ENCODE measurements around the gene SCAP. TPM values are rescaled to one million over a fixed set of nuclear protein-coding genes. Genes with fewer than 3 reads are reported as not detected.

The SCAP gene
- total and polyA plus RNA-seq, 2 of the 13 experiments (the other 11 are each of a cell fraction or from before 2014, with no cell fraction given) = 40.4 to 53.3 TPM

- TF ChIP-seq THRA (CRISPR knock-in tag; IDR thresholded peaks at IDR 0.05; ENCODE audit: borderline replicate concordance) (no peak), GLI4 (CRISPR knock-in tag; IDR thresholded peaks at IDR 0.05; ENCODE audit: borderline replicate concordance) (no peak), MAFF (IDR thresholded peaks at IDR 0.05; ENCODE audit: low read depth, low read length) (no peak), MAF1 (CRISPR knock-in tag; IDR thresholded peaks at IDR 0.05; ENCODE audit: borderline replicate concordance) (no peak), PATZ1 (CRISPR knock-in tag; IDR thresholded peaks at IDR 0.05) (no peak), ZNF234 (CRISPR knock-in tag; conservative IDR thresholded peaks at IDR 0.05) (no peak), CREB1 (IDR thresholded peaks at IDR 0.05) (no peak), CREB1 (CRISPR knock-in tag; IDR thresholded peaks at IDR 0.05) (no peak), NFKB2 (CRISPR knock-in tag; IDR thresholded peaks at IDR 0.05; ENCODE audit: borderline replicate concordance) (no peak; the same call in 1 of the 2 replicates), SMYD3 (CRISPR knock-in tag; IDR thresholded peaks at IDR 0.05) (no peak), SMARCC2 (IDR thresholded peaks at IDR 0.05) (no peak), ZNF274 (CRISPR knock-in tag; IDR thresholded peaks at IDR 0.05) (peak; percentile 69; the same call in 1 of the 2 replicates), NR3C1 (CRISPR knock-in tag; IDR thresholded peaks at IDR 0.05) (no peak), ZNF737 (CRISPR knock-in tag; IDR thresholded peaks at IDR 0.05; ENCODE audit: borderline replicate concordance) (no peak), THAP7 (CRISPR knock-in tag; IDR thresholded peaks at IDR 0.05) (no peak), ZNF136 (CRISPR knock-in tag; IDR thresholded peaks at IDR 0.05; ENCODE audit: low read depth) (no peak), ZNF180 (CRISPR knock-in tag; IDR thresholded peaks at IDR 0.05; ENCODE audit: borderline replicate concordance, low read depth) (no peak), ZNF24 (IDR thresholded peaks at IDR 0.05) (0 out of 2 replicates have a peak, but pooled peaks have one; percentile 8), KDM3A (CRISPR knock-in tag; IDR thresholded peaks at IDR 0.05; ENCODE audit: low read depth) (no peak; the same call in 1 of the 2 replicates), ZBTB49 (CRISPR knock-in tag; IDR thresholded peaks at IDR 0.05; ENCODE audit: borderline replicate concordance) (no peak)
Measured at GRCh38 chr3:47522082-47522987, 46.6 kb upstream of the SCAP start (continued).

All from HepG2 (cell line).